K562 (cell line): ENCODE data around the gene DOCK6. TPM values are rescaled to one million over a fixed set of nuclear protein-coding genes. Genes with fewer than 3 reads are reported as not detected.

ENCODE experiments used
- ATAC-seq: fragments of 200-7000 bp; cut with Tn5 transposase; 3 replicates; pipeline ENCODE4 v1.9.1; 2020; ENCODE audit warnings: moderate library complexity
- BruUV-seq: library from RNA; stranded (reverse); fragments of 400-500 nt; replicated peaks from 2 replicates; lab custom pipeline; 2021; lab: Mats Ljungman, UMichigan
- CTCF ChIA-PET: fragments of 300-600 bp; formaldehyde crosslinking; extraction: SDS; loops from one replicate; lab custom pipeline; 2021; ENCODE audit warnings: low intra/inter-chr PET ratio; lab: Yijun Ruan, JAX
- POLR2A ChIA-PET: fragments of 300-600, 350-650 bp; sonication (Branson Sonifier 250); formaldehyde crosslinking; extraction: SDS; loops from one replicate; lab custom pipeline; 2021; ENCODE audit warnings: antibody characterized with exemption, inconsistent platforms; lab: Yijun Ruan, JAX
- DNase-seq, 4 experiments: peaks; one replicate each; pipeline versions ENCODE4 v3.0.0 to v3.0.0-alpha.2; 2011 to 2018; ENCODE audit warnings: low spot score in 3 of 4, mixed read lengths in 3 of 4; ENCODE audit errors: extremely low read depth in 1 of 4
- FAIRE-seq: peaks from 2 replicates; lab custom pipeline; 2011; peaks lifted over from hg19 to GRCh38; lab: Jason Lieb, UNC
- H2AFZ ChIP-seq: 2 replicates; pipeline ENCODE4 v1.6.0; 2011; ENCODE audit warnings: low read depth, low read length, control low read depth, inconsistent platforms
- H3K27ac ChIP-seq: fragments of 200-600 bp; 3 replicates; pipeline ENCODE4 v1.8.0; 2011; ENCODE audit warnings: low read depth, mild to moderate bottlenecking, control low read depth, inconsistent platforms, low read length, moderate library complexity, mixed read lengths; ENCODE audit errors: extremely low read depth
- H3K27me3 ChIP-seq, 2 experiments: fragments of 300-600 bp in 1 of 2; 2 replicates in 1 of 2; 3 replicates in 1 of 2; pipeline versions ENCODE4 v1.6.0 to v1.8.0; 2011; ENCODE audit warnings: inconsistent platforms in 2 of 2, low read length in 2 of 2, mild to moderate bottlenecking in 1 of 2, mixed read lengths in 1 of 2, moderate library complexity in 1 of 2; ENCODE audit not compliant: control insufficient read depth in 2 of 2, insufficient read depth in 2 of 2
- H3K36me3 ChIP-seq: fragments of 300-600 bp; 3 replicates; pipeline ENCODE4 v1.8.0; 2011; ENCODE audit warnings: mild to moderate bottlenecking, low read length, inconsistent platforms; ENCODE audit not compliant: control insufficient read depth, insufficient read depth
- H3K4me1 ChIP-seq, 2 experiments: fragments of 200-600 bp in 1 of 2; replicated peaks in 1 of 2; 2 replicates in 1 of 2; 3 replicates in 1 of 2; pipeline versions ENCODE4 v1.5.1 to v1.8.0; 2011; ENCODE audit warnings: inconsistent platforms in 2 of 2, low read length in 2 of 2, mild to moderate bottlenecking in 1 of 2, mixed read lengths in 1 of 2, moderate library complexity in 1 of 2; ENCODE audit not compliant: control insufficient read depth in 2 of 2, insufficient read depth in 2 of 2
- H3K4me2 ChIP-seq: 2 replicates; pipeline ENCODE4 v1.6.1; 2011; ENCODE audit warnings: low read length, control low read depth, inconsistent platforms, mixed read lengths; ENCODE audit not compliant: insufficient read depth
- H3K4me3 ChIP-seq: fragments of 200-600 bp; sonication (generic), shearing (Covaris generic); 2 replicates; pipeline ENCODE4 v1.5.1; 2016; ENCODE audit warnings: control low read depth, inconsistent platforms
- H3K79me2 ChIP-seq: fragments of 200-600 bp; 3 replicates; pipeline ENCODE4 v1.8.0; 2011; ENCODE audit warnings: low read length, inconsistent platforms; ENCODE audit not compliant: control insufficient read depth, insufficient read depth
- H3K9ac ChIP-seq, 2 experiments: 2 replicates each; pipeline versions ENCODE4 v1.6.0 to v1.6.1; 2011; ENCODE audit warnings: low read depth in 2 of 2, low read length in 2 of 2, control low read depth in 1 of 2, inconsistent platforms in 1 of 2, mild to moderate bottlenecking in 1 of 2, mixed read lengths in 1 of 2; ENCODE audit not compliant: insufficient read depth in 1 of 2
- H3K9me1 ChIP-seq: one replicate; pipeline ENCODE4 v1.6.0; 2011; ENCODE audit warnings: inconsistent platforms, mild to moderate bottlenecking, low read length, moderate library complexity; ENCODE audit not compliant: control insufficient read depth, insufficient read depth
- H3K9me3 ChIP-seq: replicated peaks from 2 replicates; pipeline ENCODE4 v1.5.1; 2011; ENCODE audit warnings: low read depth, low read length, inconsistent platforms; ENCODE audit not compliant: control insufficient read depth, insufficient read depth
- H4K20me1 ChIP-seq: replicated peaks from 2 replicates; pipeline ENCODE4 v1.6.1; 2011; ENCODE audit warnings: low read length, inconsistent platforms, mixed read lengths; ENCODE audit not compliant: control insufficient read depth, insufficient read depth
- CBX5 ChIP-seq: IDR thresholded peaks from 2 replicates; pipeline ENCODE4 v1.6.1; 2014; ENCODE audit warnings: low read depth, borderline replicate concordance
- KLF1 ChIP-seq: fragments of 450-650 bp; IDR thresholded peaks from 2 replicates; pipeline ENCODE4 v1.6.1; 2016; ENCODE audit warnings: missing genetic modification characterization, missing compliant biosample characterization
- NFIC ChIP-seq: fragments of 450-650 bp; IDR thresholded peaks from 2 replicates; pipeline ENCODE4 v1.6.1; 2017; ENCODE audit warnings: mild to moderate bottlenecking, inconsistent platforms
- PTBP1 ChIP-seq: fragments of 200-400 bp; formaldehyde crosslinking; IDR thresholded peaks from 2 replicates; pipeline ENCODE4 v1.6.1; 2017; ENCODE audit warnings: low read depth, low read length
- RFX1 ChIP-seq: fragments of 450-650 bp; IDR thresholded peaks from 2 replicates; pipeline ENCODE4 v1.6.1; 2016; ENCODE audit warnings: mild to moderate bottlenecking, moderate library complexity
- SPI1 ChIP-seq: IDR thresholded peaks from 2 replicates; pipeline ENCODE4 v1.6.1; 2011; ENCODE audit warnings: low read depth, low read length, control low read depth, borderline replicate concordance
- STAT5A ChIP-seq: IDR thresholded peaks from 2 replicates; pipeline ENCODE4 v1.6.1; 2012; ENCODE audit warnings: low read length, inconsistent platforms, borderline replicate concordance
- ZNF695 ChIP-seq: fragments of 450-650 bp; formaldehyde crosslinking; IDR thresholded peaks from 2 replicates; pipeline ENCODE4 v1.4.0; 2020; ENCODE audit warnings: mild to moderate bottlenecking, moderate library complexity
- WGBS: fragments of 100-300 bp; shearing (Covaris generic); methylation state at CpG from one replicate; pipeline ENCODE4 v1.1.6; 2016; ENCODE audit warnings: low coverage, mixed read lengths; ENCODE audit not compliant: insufficient coverage; ENCODE audit errors: missing lambda C conversion rate; 5-methylcytosine and 5-hydroxymethylcytosine counted together
- in situ Hi-C: fragments of 300-500 bp; cut with MboI; formaldehyde crosslinking; loops from 4 replicates; pipeline ENCODE4 v1.15.0; 2018; ENCODE audit warnings: inconsistent platforms, mixed read lengths
- intact Hi-C: fragments of 100-400 bp; cut with micrococcal nuclease; formaldehyde crosslinking; loops from 2 replicates; pipeline ENCODE4 v1.14.2; 2022
- polyA plus RNA-seq, 8 experiments: library from polyadenylated mRNA; depleted of rRNA in 4 of 8; stranded (reverse) in 5 of 8; unstranded in 3 of 8; fragments of >200 nt; fragmentation: Nextera tagmentation in 2 of 8; fragmentation: Illumina TruSeq in 1 of 8; extraction: Ambion mirVana in 2 of 8; extraction: Trizol in 1 of 8; gene quantifications; 2 replicates each; pipeline versions ENCODE4 v1.2.1 to v1.2.3, GENCODE V29; 2011 to 2014; ENCODE audit warnings: inconsistent platforms in 1 of 8, missing spikeins in 1 of 8
- total RNA-seq, 7 experiments: library from RNA; depleted of rRNA in 6 of 7; stranded (reverse); fragments of >200 nt in 6 of 7; fragmentation: Illumina TruSeq in 2 of 7; extraction: Trizol in 2 of 7; gene quantifications; 2 replicates each; pipeline versions ENCODE4 v1.2.1 to v1.2.3, GENCODE V29; 2011 to 2021; ENCODE audit warnings: low replicate concordance in 1 of 7
- TF ChIP-seq, protein P1 (sequence below): fragments of 250-450 bp; sonication (Bioruptor Pico); IDR thresholded peaks from 2 replicates; pipeline ENCODE4 v1.5.0; 2021; ENCODE audit warnings: mild to moderate bottlenecking, moderate library complexity
- TF ChIP-seq, protein P2 (sequence below): fragments of 250-450 bp; sonication (Bioruptor Pico); IDR thresholded peaks from 2 replicates; pipeline ENCODE4 v1.8.0; 2022; ENCODE audit warnings: moderate library complexity, mild to moderate bottlenecking, inconsistent platforms
- TF ChIP-seq, protein P3 (sequence below): fragments of 450-650 bp; IDR thresholded peaks from 2 replicates; pipeline ENCODE4 v1.6.1; 2016; ENCODE audit warnings: borderline replicate concordance
- TF ChIP-seq, protein P4 (sequence below): IDR thresholded peaks from 2 replicates; pipeline ENCODE4 v1.6.1; 2011; ENCODE audit warnings: borderline replicate concordance, low read depth, mild to moderate bottlenecking, moderate library complexity, low read length; ENCODE audit not compliant: insufficient read depth, poor library complexity, severe bottlenecking

Gene DOCK6
- total and polyA plus RNA-seq, 9 of the 15 experiments (the other 6 are each of a cell fraction or from before 2014, with no cell fraction given) = 0.35 to 19.3 (median 3.8) TPM

DNA sequence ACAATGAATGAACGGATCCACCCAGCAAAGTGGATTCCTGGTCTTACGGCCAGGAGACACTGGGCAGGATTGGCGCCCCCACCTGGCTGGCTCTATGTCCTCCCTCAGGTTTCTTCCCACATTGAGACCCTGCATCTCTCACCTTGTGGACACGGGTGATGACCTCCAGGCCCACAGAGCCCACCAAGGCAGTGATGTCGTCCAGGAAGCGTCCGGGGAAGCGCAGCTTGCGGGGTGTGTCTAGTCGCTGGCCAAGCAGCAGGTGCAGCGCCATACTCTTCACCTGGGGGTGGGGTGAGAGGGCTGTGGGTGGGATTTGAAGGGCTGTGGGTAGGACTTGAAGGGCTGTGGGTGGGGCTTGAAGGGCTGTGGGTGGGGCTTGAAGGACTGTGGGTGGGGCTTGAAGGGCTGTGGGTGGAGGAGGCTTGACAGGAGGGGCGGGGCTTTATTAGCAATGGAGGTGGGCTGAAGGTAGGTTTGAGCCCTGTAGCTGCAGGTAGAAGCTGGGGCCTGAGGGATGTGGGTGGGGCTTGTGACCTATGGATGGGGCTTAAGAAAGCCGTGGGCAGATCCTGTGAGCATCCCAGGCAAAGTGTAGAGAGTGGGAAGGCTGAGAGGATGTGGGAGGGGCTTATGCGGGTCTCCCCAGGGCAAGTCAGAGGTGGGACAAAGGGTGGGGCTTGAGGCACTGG lies 35.0 kb downstream of the DOCK6 start:
- peak; percentile 84 for FAIRE-seq
- Histone ChIP-seq H3K27me3 (no peaks in the 10 kb centered on the region), H3K27ac (peak overlapping the region; percentile 32; the same call in 2 of the 3 replicates), H4K20me1 (peaks cover 3% of the 10 kb centered on the region; the same call in 1 of the 2 replicates), H3K79me2 (no peaks in the 10 kb centered on the region), H3K9me1 (peaks cover 4% of the 10 kb centered on the region), H3K4me3 (no peak overlapping the region), H3K9ac (0 out of 4 replicates have a peak overlapping the region, but pooled peaks of 1 of the 2 experiments have one; percentile 11), H3K9me3 (no peaks in the 10 kb centered on the region), H2AFZ (peak overlapping the region; percentile 83), H3K4me2 (peak overlapping the region; percentile 68), H3K36me3 (0 out of 3 replicates have a peak, but pooled peaks cover under 1% of the 10 kb centered on the region), H3K4me1 (peaks cover 4 to 18% of the 10 kb centered on the region in 2 experiments; a peak in 3 of 5 replicates)
- intact Hi-C loops = no loop called here
- in situ Hi-C loops = no loop called here
- BruUV-seq = no TSS peak
- peak; percentile 99 for ATAC-seq
- CTCF ChIA-PET = no interaction called here
- POLR2A ChIA-PET = interaction anchor here (0.8 kb wide), 1 partner anchor 291 kb away, joined by 4 read pairs; no protein-coding TSS in a partner anchor
- peak; percentile 79 to 93 (median 92) for DNase-seq
- 19% methylated on average over 11 of the region's 14 CpGs for WGBS
- TF ChIP-seq CBX5 = no peak
- TF ChIP-seq PTBP1 = 0 out of 2 replicates have a peak, but pooled peaks have one; percentile 7
- TF ChIP-seq, protein P1, sequence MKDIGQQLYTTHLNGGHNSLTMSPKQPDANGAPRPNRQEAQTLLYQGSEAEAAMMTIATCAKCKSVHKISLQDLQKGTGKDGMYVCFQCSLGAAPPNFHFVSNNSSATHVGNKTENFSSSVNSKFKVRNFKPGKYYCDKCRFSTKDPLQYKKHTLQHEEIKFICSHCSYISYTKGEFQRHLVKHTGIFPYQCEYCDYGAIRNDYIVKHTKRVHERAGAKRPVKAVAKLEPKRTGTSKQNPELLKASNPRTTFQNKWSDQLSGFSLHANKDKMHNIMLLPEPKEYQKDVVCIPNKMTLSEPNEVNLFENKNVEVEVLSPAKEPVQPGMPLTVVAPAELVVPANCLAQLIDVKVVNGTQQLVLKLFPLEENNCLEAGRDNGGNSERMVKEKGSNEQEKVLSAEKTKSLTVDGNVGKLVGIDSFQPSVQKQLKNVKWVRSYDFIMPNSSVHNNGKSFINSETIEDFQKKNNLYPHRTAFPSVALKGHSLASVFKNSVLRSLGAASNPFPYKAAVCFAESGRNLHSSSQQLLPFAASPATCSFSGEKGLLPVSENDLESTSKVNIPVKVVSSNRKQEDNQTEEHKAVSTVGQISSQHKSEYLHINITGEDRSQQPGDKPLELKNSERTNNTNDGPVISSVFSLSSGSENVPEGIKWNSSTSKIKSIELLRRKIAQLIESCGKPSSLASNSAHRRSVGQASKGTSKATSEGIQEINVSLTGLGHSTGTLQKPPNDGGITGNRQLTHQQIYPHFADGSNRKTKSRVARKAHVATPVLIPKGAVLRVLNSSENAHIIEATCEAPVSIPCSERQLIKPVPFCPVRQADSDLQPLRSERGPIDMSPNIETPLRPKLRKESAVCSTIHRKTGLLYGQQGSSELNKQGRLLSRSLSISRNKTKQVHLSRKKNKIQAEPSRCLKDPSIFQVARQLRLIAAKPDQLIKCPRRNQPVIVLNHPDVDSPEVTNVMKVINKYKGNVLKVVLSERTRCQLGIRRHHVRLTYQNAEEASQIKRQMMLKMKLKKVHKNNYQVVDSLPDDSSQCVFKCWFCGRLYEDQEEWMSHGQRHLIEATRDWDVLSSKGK (CRISPR knock-in tag) = no peak
- TF ChIP-seq, protein P2, sequence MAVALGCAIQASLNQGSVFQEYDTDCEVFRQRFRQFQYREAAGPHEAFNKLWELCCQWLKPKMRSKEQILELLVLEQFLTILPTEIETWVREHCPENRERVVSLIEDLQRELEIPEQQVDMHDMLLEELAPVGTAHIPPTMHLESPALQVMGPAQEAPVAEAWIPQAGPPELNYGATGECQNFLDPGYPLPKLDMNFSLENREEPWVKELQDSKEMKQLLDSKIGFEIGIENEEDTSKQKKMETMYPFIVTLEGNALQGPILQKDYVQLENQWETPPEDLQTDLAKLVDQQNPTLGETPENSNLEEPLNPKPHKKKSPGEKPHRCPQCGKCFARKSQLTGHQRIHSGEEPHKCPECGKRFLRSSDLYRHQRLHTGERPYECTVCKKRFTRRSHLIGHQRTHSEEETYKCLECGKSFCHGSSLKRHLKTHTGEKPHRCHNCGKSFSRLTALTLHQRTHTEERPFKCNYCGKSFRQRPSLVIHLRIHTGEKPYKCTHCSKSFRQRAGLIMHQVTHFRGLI = no peak
- TF ChIP-seq SPI1 = no peak
- TF ChIP-seq NFIC = 0 out of 2 replicates have a peak, but pooled peaks have one; percentile 4
- no peak for TF ChIP-seq ZNF695 (CRISPR knock-in tag)
- TF ChIP-seq, protein P3, sequence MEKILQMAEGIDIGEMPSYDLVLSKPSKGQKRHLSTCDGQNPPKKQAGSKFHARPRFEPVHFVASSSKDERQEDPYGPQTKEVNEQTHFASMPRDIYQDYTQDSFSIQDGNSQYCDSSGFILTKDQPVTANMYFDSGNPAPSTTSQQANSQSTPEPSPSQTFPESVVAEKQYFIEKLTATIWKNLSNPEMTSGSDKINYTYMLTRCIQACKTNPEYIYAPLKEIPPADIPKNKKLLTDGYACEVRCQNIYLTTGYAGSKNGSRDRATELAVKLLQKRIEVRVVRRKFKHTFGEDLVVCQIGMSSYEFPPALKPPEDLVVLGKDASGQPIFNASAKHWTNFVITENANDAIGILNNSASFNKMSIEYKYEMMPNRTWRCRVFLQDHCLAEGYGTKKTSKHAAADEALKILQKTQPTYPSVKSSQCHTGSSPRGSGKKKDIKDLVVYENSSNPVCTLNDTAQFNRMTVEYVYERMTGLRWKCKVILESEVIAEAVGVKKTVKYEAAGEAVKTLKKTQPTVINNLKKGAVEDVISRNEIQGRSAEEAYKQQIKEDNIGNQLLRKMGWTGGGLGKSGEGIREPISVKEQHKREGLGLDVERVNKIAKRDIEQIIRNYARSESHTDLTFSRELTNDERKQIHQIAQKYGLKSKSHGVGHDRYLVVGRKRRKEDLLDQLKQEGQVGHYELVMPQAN = 0 out of 2 replicates have a peak, but pooled peaks have one; percentile 3
- no peak for TF ChIP-seq STAT5A
- TF ChIP-seq RFX1 = no peak
- no peak for TF ChIP-seq KLF1 (tag)
- TF ChIP-seq, protein P4, sequence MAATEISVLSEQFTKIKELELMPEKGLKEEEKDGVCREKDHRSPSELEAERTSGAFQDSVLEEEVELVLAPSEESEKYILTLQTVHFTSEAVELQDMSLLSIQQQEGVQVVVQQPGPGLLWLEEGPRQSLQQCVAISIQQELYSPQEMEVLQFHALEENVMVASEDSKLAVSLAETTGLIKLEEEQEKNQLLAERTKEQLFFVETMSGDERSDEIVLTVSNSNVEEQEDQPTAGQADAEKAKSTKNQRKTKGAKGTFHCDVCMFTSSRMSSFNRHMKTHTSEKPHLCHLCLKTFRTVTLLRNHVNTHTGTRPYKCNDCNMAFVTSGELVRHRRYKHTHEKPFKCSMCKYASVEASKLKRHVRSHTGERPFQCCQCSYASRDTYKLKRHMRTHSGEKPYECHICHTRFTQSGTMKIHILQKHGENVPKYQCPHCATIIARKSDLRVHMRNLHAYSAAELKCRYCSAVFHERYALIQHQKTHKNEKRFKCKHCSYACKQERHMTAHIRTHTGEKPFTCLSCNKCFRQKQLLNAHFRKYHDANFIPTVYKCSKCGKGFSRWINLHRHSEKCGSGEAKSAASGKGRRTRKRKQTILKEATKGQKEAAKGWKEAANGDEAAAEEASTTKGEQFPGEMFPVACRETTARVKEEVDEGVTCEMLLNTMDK = peak; percentile 79
